ENCODE data around the gene CD86.
A peak's percentile ranks its signal among the peaks of the same experiment; 100 is the strongest.

Gene CD86

GRCh38 chr3:122052968-122053367 is 2.2 kb upstream of the CD86 start:
- TF ChIP-seq, protein P1, sequence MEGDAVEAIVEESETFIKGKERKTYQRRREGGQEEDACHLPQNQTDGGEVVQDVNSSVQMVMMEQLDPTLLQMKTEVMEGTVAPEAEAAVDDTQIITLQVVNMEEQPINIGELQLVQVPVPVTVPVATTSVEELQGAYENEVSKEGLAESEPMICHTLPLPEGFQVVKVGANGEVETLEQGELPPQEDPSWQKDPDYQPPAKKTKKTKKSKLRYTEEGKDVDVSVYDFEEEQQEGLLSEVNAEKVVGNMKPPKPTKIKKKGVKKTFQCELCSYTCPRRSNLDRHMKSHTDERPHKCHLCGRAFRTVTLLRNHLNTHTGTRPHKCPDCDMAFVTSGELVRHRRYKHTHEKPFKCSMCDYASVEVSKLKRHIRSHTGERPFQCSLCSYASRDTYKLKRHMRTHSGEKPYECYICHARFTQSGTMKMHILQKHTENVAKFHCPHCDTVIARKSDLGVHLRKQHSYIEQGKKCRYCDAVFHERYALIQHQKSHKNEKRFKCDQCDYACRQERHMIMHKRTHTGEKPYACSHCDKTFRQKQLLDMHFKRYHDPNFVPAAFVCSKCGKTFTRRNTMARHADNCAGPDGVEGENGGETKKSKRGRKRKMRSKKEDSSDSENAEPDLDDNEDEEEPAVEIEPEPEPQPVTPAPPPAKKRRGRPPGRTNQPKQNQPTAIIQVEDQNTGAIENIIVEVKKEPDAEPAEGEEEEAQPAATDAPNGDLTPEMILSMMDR (IDR thresholded peaks at IDR 0.05; ENCODE audit: borderline replicate concordance, control extremely low read depth, extremely low read depth, insufficient read depth, missing control alignments): no peak
- peak; percentile 44 for DNase-seq (ENCODE audit: low spot score)
- in situ Hi-C loops (cut with MboI; ENCODE audit: low sequenced_read_pairs, unreplicated experiment): no loop called here

DNA sequence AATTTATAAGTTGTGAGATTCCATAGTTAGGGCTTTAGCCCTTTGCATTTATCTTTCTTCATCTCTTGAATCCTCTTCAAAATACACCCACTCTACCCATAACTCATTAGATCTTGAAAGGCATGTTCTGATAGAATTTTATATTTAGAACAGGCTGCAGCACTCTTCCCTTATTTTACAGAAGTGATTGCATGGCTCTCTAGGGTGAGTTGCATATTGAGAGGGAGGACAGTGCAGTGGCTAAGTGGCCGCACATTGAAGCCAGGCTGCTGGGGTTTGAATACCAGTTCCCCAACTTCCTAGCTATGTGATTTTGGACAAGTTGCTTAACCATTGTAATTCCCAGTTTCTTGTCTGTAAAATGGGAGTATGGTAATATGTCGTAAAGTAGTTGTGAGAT is 2.5 kb downstream of the CD86 start:
- TF ChIP-seq, protein P1 (IDR thresholded peaks at IDR 0.05; ENCODE audit: borderline replicate concordance, control extremely low read depth, extremely low read depth, insufficient read depth, missing control alignments): no peak
- no peak for DNase-seq (ENCODE audit: low spot score)
- in situ Hi-C loops (cut with MboI; ENCODE audit: low sequenced_read_pairs, unreplicated experiment): no loop called here

- in situ Hi-C loops (cut with MboI; ENCODE audit: low sequenced_read_pairs, unreplicated experiment): no loop called here
- no peak for DNase-seq (ENCODE audit: low spot score)
- TF ChIP-seq, protein P1 (IDR thresholded peaks at IDR 0.05; ENCODE audit: borderline replicate concordance, control extremely low read depth, extremely low read depth, insufficient read depth, missing control alignments): no peak
Measured at GRCh38 chr3:122058294-122058693, 3.1 kb downstream of the CD86 start.

- DNase-seq (ENCODE audit: low spot score): no peak
- in situ Hi-C loops (cut with MboI; ENCODE audit: low sequenced_read_pairs, unreplicated experiment): no loop called here
- TF ChIP-seq, protein P1 (IDR thresholded peaks at IDR 0.05; ENCODE audit: borderline replicate concordance, control extremely low read depth, extremely low read depth, insufficient read depth, missing control alignments): no peak
Measured at GRCh38 chr3:122060040-122060698, 5.0 kb downstream of the CD86 start.

- TF ChIP-seq, protein P1 (IDR thresholded peaks at IDR 0.05; ENCODE audit: borderline replicate concordance, control extremely low read depth, extremely low read depth, insufficient read depth, missing control alignments): no peak
- in situ Hi-C loops (cut with MboI; ENCODE audit: low sequenced_read_pairs, unreplicated experiment): no loop called here
- no peak for DNase-seq (ENCODE audit: low spot score)
Measured at GRCh38 chr3:122063908-122064307, 8.7 kb downstream of the CD86 start.

DNA sequence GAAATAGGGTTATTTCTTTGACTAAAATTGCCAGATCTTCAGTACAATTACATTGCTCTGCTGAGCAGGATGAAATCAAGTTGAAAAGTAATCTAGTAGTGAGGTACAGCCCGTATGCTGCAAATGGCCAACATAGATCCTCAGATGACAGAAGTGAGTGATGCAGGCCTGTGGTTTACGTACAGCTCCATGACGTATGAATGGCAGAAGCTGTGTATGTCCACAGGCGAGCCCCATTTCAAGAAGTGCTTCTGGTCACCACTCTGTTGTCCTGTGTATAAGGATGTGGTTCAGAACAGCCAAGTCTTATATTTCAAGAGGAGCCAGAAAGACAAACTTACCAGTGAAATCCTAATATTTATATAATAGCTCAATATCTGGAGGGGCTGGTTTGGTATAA is 9.2 kb downstream of the CD86 start:
- TF ChIP-seq, protein P1 (IDR thresholded peaks at IDR 0.05; ENCODE audit: borderline replicate concordance, control extremely low read depth, extremely low read depth, insufficient read depth, missing control alignments): no peak
- in situ Hi-C loops (cut with MboI; ENCODE audit: low sequenced_read_pairs, unreplicated experiment): no loop called here
- DNase-seq (ENCODE audit: low spot score): no peak

All from GM13976 (cell line).